Fibroblast of lung (primary cell): Measurements from ENCODE around the gene RABGAP1L. TPM values are rescaled to one million over a fixed set of nuclear protein-coding genes. Genes with fewer than 3 reads are reported as not detected.

Experiments used
- DNase-seq, 2 donors: peaks; one replicate each; pipeline versions ENCODE4 v3.0.0 to v3.0.0-alpha.2; 2010; ENCODE audit warnings: low read depth in 2 of 2
- H2AFZ ChIP-seq: 2 replicates; pipeline ENCODE4 v1.5.1; 2012; ENCODE audit warnings: low read length, control low read depth, inconsistent platforms
- H3K27ac ChIP-seq: 2 replicates; pipeline ENCODE4 v1.5.1; 2011; ENCODE audit warnings: low read length, control low read depth; ENCODE audit not compliant: insufficient read depth
- H3K27me3 ChIP-seq: 2 replicates; pipeline ENCODE4 v1.5.1; 2011; ENCODE audit warnings: mild to moderate bottlenecking, low read length; ENCODE audit not compliant: control insufficient read depth, insufficient read depth
- H3K36me3 ChIP-seq: 2 replicates; pipeline ENCODE4 v1.5.1; 2011; ENCODE audit warnings: low read length; ENCODE audit not compliant: control insufficient read depth, insufficient read depth
- H3K4me1 ChIP-seq: 2 replicates; pipeline ENCODE4 v1.5.1; 2011; ENCODE audit warnings: low read length; ENCODE audit not compliant: control insufficient read depth, insufficient read depth; ENCODE audit errors: extremely low read depth
- H3K4me2 ChIP-seq: 2 replicates; pipeline ENCODE4 v1.5.1; 2011; ENCODE audit warnings: low read length, control low read depth; ENCODE audit not compliant: insufficient read depth; ENCODE audit errors: extremely low read depth
- H3K4me3 ChIP-seq, 4 experiments: fragments of 200-600 bp in 1 of 4; sonication (generic) in 1 of 4; replicated peaks in 1 of 4; 2 replicates each; pipeline ENCODE4 v1.5.1; 2011 to 2016; ENCODE audit warnings: low read length in 4 of 4, low read depth in 3 of 4, mild to moderate bottlenecking in 3 of 4, control low read depth in 2 of 4, inconsistent platforms in 1 of 4, mixed read lengths in 1 of 4; ENCODE audit not compliant: insufficient read depth in 1 of 4; ENCODE audit errors: control extremely low read depth in 1 of 4
- H3K79me2 ChIP-seq: 2 replicates; pipeline ENCODE4 v1.5.1; 2012; ENCODE audit warnings: mild to moderate bottlenecking, low read length, inconsistent platforms; ENCODE audit not compliant: control insufficient read depth, insufficient read depth
- H3K9ac ChIP-seq: 2 replicates; pipeline ENCODE4 v1.5.1; 2011; ENCODE audit warnings: mild to moderate bottlenecking, low read length, control low read depth; ENCODE audit not compliant: insufficient read depth
- H3K9me3 ChIP-seq: 2 replicates; pipeline ENCODE4 v1.5.1; 2012; ENCODE audit warnings: low read depth, low read length; ENCODE audit not compliant: control insufficient read depth, insufficient read depth
- H4K20me1 ChIP-seq: 2 replicates; pipeline ENCODE4 v1.5.1; 2011; ENCODE audit warnings: low read length; ENCODE audit not compliant: control insufficient read depth, insufficient read depth; ENCODE audit errors: extremely low read depth
- CTCF ChIP-seq, 2 donors: IDR thresholded peaks in 1 of 2; conservative IDR thresholded peaks in 1 of 2; 1 replicate in 1 of 2; 2 replicates in 1 of 2; pipeline ENCODE4 v1.5.1; 2011 to 2012; ENCODE audit warnings: low read length in 2 of 2, control low read depth in 1 of 2, inconsistent platforms in 1 of 2, low read depth in 1 of 2, mild to moderate bottlenecking in 1 of 2
- EZH2 ChIP-seq: IDR thresholded peaks from 2 replicates; pipeline ENCODE4 v1.5.1; 2012; ENCODE audit warnings: low read length, control low read depth, mild to moderate bottlenecking; ENCODE audit errors: missing control alignments
- polyA plus RNA-seq, 2 donors: library from polyadenylated mRNA; depleted of rRNA in 1 of 2; stranded (reverse) in 1 of 2; unstranded in 1 of 2; fragments of >200 nt; gene quantifications; 2 replicates each; pipeline ENCODE4 v1.2.1, GENCODE V29; 2011 to 2012; ENCODE audit warnings: missing spikeins in 1 of 2
- total RNA-seq: library from RNA; depleted of rRNA; stranded (reverse); fragments of >200 nt; gene quantifications from 2 replicates; pipeline ENCODE4 v1.2.1, GENCODE V29; 2014

Gene RABGAP1L
- total and polyA plus RNA-seq, 2 donors (not counting 1 experiment from before 2014, with no cell fraction given), result 33.8 to 36.5 TPM

- no peaks in the 10 kb centered on the region for H3K79me2 ChIP-seq
- DNase-seq, result no peak
- no peaks in the 10 kb centered on the region for H3K9me3 ChIP-seq
- no peak overlapping the region for H3K9ac ChIP-seq
- no peak overlapping the region for H3K27ac ChIP-seq
- H4K20me1 ChIP-seq, result no peaks in the 10 kb centered on the region
- TF ChIP-seq CTCF (conservative IDR thresholded peaks at IDR 0.05 in 1 of 2, IDR thresholded peaks at IDR 0.05 in 1 of 2; ENCODE audit: low read depth in 1 of 2, low read length in 2 of 2) (no peak), EZH2 (no peak)
- no peak overlapping the region for H3K4me2 ChIP-seq
- H3K4me1 ChIP-seq, result no peaks in the 10 kb centered on the region
- H2AFZ ChIP-seq, result no peak overlapping the region
- no peak overlapping the region for H3K4me3 ChIP-seq
- no peaks in the 10 kb centered on the region for H3K36me3 ChIP-seq
- H3K27me3 ChIP-seq, result no peaks in the 10 kb centered on the region
Measured at GRCh38 chr1:174720618-174721017, 561.3 kb downstream of the RABGAP1L start.

- no peaks in the 10 kb centered on the region for H3K4me1 ChIP-seq
- no peak overlapping the region for H2AFZ ChIP-seq
- no peaks in the 10 kb centered on the region for H4K20me1 ChIP-seq
- no peak overlapping the region for H3K9ac ChIP-seq
- no peak overlapping the region for H3K4me2 ChIP-seq
- TF ChIP-seq EZH2 (no peak), CTCF (conservative IDR thresholded peaks at IDR 0.05 in 1 of 2, IDR thresholded peaks at IDR 0.05 in 1 of 2; ENCODE audit: low read depth in 1 of 2, low read length in 2 of 2) (no peak)
- H3K4me3 ChIP-seq, result no peak overlapping the region
- H3K79me2 ChIP-seq, result no peaks in the 10 kb centered on the region
- H3K27me3 ChIP-seq, result no peaks in the 10 kb centered on the region
- no peak for DNase-seq
- H3K36me3 ChIP-seq, result no peaks in the 10 kb centered on the region
- no peak overlapping the region for H3K27ac ChIP-seq
- H3K9me3 ChIP-seq, result no peaks in the 10 kb centered on the region
Measured at GRCh38 chr1:174721246-174721645, 561.9 kb downstream of the RABGAP1L start.

GRCh38 chr1:174723816-174724215, 564.5 kb downstream of the RABGAP1L start:
- no peak overlapping the region for H2AFZ ChIP-seq
- H4K20me1 ChIP-seq, result no peaks in the 10 kb centered on the region
- no peak overlapping the region for H3K27ac ChIP-seq
- DNase-seq, result no peak
- TF ChIP-seq EZH2 (no peak), CTCF (conservative IDR thresholded peaks at IDR 0.05 in 1 of 2, IDR thresholded peaks at IDR 0.05 in 1 of 2; ENCODE audit: low read depth in 1 of 2, low read length in 2 of 2) (no peak)
- no peaks in the 10 kb centered on the region for H3K9me3 ChIP-seq
- H3K36me3 ChIP-seq, result no peaks in the 10 kb centered on the region
- no peak overlapping the region for H3K4me2 ChIP-seq
- H3K4me1 ChIP-seq, result no peaks in the 10 kb centered on the region
- H3K4me3 ChIP-seq, result no peak overlapping the region
- H3K79me2 ChIP-seq, result no peaks in the 10 kb centered on the region
- no peaks in the 10 kb centered on the region for H3K27me3 ChIP-seq
- H3K9ac ChIP-seq, result no peak overlapping the region
